Tibial artery (tissue), 4 donors: ENCODE measurements around the gene PMS1.

Experiments
- DNase-seq, 2 donors: peaks; one replicate each; pipeline ENCODE4 v3.0.0-alpha.2; 2019
- H3K27ac ChIP-seq, 2 donors: fragments of 200-600 bp; sonication (generic) in 1 of 2; 1 replicate in 1 of 2; 2 replicates in 1 of 2; pipeline ENCODE4 v1.5.1; 2018 to 2019; ENCODE audit warnings: mild to moderate bottlenecking in 1 of 2
- H3K27me3 ChIP-seq, 2 donors: fragments of 200-600 bp; sonication (generic) in 1 of 2; one replicate each; pipeline versions ENCODE4 v1.5.1 to v1.6.0; 2016 to 2019
- H3K36me3 ChIP-seq, 3 donors: fragments of 200-600 bp; sonication (generic) in 2 of 3; one replicate each; pipeline ENCODE4 v1.5.1; 2016 to 2019; ENCODE audit warnings: mild to moderate bottlenecking in 2 of 3
- H3K4me1 ChIP-seq, 4 donors: fragments of 200-600 bp; sonication (generic) in 2 of 4; 1 replicate in 3 of 4; 2 replicates in 1 of 4; pipeline ENCODE4 v1.5.1; 2016 to 2019
- H3K4me3 ChIP-seq, 2 donors: fragments of 200-600 bp; sonication (generic) in 1 of 2; 1 replicate in 1 of 2; 2 replicates in 1 of 2; pipeline ENCODE4 v1.5.1; 2018 to 2019; ENCODE audit warnings: mild to moderate bottlenecking in 2 of 2
- H3K9me3 ChIP-seq, 3 donors: fragments of 200-600 bp; sonication (generic) in 1 of 3; one replicate each; pipeline ENCODE4 v1.5.1; 2016 to 2019
- intact Hi-C: fragments of 100-400 bp; cut with DNase I; formaldehyde crosslinking; loops from one replicate; pipeline ENCODE4 v1.15.0; 2023; ENCODE audit warnings: low total_unique reads
- TF ChIP-seq, protein P1 (sequence below), 2 experiments: fragments of 200-600 bp in 1 of 2; fragments of 450-650 bp in 1 of 2; IDR thresholded peaks; one replicate each; pipeline ENCODE4 v1.5.1; 2017 to 2019; ENCODE audit warnings: antibody characterized with exemption in 2 of 2, mild to moderate bottlenecking in 1 of 2, moderate library complexity in 1 of 2

PMS1 gene

DNA sequence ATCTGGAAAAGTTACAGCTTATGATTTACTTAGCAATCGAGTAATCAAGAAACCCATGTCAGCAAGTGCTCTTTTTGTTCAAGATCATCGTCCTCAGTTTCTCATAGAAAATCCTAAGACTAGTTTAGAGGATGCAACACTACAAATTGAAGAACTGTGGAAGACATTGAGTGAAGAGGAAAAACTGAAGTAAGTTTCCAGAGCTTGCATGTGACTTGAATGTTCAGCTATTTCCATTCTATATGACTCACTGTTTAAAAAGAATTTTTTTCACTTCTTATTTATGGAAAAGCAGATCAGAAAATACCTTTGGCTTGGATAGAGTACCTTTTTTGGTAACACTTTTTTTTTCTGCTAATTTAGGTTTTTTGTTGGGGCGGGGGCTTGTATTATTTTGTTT, 70.7 kb downstream of the PMS1 start:
- no peaks in the 10 kb centered on the region for H3K27me3 ChIP-seq
- H3K36me3 ChIP-seq, result peaks cover 0 to 16% (median 9%) of the 10 kb centered on the region in 3 donors
- no peaks in the 10 kb centered on the region for H3K9me3 ChIP-seq
- TF ChIP-seq, protein P1, sequence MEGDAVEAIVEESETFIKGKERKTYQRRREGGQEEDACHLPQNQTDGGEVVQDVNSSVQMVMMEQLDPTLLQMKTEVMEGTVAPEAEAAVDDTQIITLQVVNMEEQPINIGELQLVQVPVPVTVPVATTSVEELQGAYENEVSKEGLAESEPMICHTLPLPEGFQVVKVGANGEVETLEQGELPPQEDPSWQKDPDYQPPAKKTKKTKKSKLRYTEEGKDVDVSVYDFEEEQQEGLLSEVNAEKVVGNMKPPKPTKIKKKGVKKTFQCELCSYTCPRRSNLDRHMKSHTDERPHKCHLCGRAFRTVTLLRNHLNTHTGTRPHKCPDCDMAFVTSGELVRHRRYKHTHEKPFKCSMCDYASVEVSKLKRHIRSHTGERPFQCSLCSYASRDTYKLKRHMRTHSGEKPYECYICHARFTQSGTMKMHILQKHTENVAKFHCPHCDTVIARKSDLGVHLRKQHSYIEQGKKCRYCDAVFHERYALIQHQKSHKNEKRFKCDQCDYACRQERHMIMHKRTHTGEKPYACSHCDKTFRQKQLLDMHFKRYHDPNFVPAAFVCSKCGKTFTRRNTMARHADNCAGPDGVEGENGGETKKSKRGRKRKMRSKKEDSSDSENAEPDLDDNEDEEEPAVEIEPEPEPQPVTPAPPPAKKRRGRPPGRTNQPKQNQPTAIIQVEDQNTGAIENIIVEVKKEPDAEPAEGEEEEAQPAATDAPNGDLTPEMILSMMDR (IDR thresholded peaks at IDR 0.05), result no peak
- no peak overlapping the region for H3K27ac ChIP-seq
- H3K4me1 ChIP-seq, result no peaks in the 10 kb centered on the region
- H3K4me3 ChIP-seq, result no peak overlapping the region
- DNase-seq, result no peak
- intact Hi-C loops, result no loop called here

DNA sequence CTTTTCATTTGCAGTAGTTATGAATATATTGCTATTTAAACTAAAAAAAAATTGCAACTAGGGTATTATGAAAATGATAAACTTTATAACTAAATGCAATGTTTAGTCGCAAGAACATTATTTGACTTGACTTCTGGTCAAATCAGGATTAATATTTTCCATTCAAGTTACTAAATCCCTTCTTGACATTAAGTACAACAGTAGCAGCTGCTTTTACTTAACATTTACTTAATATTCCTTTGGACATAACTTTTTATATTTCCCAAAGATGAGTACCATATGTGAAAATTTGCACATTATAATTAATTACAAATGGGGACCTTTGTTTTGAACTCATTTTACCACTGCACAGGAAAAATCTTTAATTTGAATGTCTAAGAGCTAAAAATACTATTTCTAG, 74.0 kb downstream of the PMS1 start:
- intact Hi-C loops, result no loop called here
- TF ChIP-seq, protein P1 (IDR thresholded peaks at IDR 0.05), result no peak
- Histone ChIP-seq H3K27ac (no peak overlapping the region), H3K9me3 (no peaks in the 10 kb centered on the region), H3K27me3 (no peaks in the 10 kb centered on the region), H3K4me3 (no peak overlapping the region), H3K36me3 (peaks cover 0 to 16% (median 4%) of the 10 kb centered on the region in 3 donors), H3K4me1 (no peaks in the 10 kb centered on the region)
- no peak for DNase-seq

DNA sequence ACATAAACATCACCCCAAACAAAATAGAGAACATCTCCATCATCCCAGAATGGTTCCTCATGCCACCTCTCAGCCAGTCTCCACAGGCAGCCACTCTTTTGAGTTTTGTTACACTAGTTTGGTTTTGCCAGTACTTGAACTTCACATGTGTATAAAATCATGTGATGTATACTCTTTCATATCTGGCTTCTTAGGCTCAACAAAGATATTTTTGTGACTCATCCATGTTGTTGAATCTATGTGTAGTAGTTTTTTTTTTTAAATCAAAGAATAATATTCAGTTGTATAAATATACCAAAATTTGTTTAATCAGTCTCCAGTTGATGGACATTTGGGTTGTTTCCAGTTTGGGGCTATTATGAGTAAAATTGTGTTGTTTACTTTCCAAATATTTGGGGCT, 75.9 kb downstream of the PMS1 start:
- no peaks in the 10 kb centered on the region for H3K4me1 ChIP-seq
- intact Hi-C loops, result no loop called here
- no peaks in the 10 kb centered on the region for H3K9me3 ChIP-seq
- TF ChIP-seq, protein P1 (IDR thresholded peaks at IDR 0.05), result no peak
- no peak overlapping the region for H3K27ac ChIP-seq
- no peak for DNase-seq
- no peak overlapping the region for H3K4me3 ChIP-seq
- H3K36me3 ChIP-seq, result peaks cover 4 to 7% (median 7%) of the 10 kb centered on the region in 3 donors
- H3K27me3 ChIP-seq, result no peaks in the 10 kb centered on the region

DNA sequence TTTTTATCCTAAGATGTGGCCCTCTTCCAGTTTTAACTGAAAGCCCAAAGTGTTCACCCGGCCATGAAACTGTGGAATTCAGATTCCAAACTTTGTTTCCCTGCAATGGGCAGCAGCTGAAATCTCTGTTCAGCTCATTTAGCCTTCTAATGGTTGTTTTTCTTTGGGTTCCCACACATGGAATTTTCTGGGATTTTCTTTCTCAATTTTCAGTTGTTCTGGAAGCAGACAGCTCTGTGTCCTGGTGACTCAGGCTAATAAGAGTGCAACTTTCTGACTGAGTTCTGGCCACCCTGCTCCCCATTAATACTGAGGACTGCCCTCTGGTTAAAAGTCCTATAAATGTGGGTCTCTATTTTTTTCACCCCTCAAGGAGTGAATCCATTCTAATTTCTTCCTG, 78.5 kb downstream of the PMS1 start:
- H3K9me3 ChIP-seq, result no peaks in the 10 kb centered on the region
- no peak overlapping the region for H3K27ac ChIP-seq
- no peak overlapping the region for H3K4me3 ChIP-seq
- TF ChIP-seq, protein P1 (IDR thresholded peaks at IDR 0.05), result no peak
- intact Hi-C loops, result no loop called here
- DNase-seq, result no peak
- peaks cover 4 to 12% (median 4%) of the 10 kb centered on the region in 3 donors for H3K36me3 ChIP-seq
- no peaks in the 10 kb centered on the region for H3K4me1 ChIP-seq
- no peaks in the 10 kb centered on the region for H3K27me3 ChIP-seq

DNA sequence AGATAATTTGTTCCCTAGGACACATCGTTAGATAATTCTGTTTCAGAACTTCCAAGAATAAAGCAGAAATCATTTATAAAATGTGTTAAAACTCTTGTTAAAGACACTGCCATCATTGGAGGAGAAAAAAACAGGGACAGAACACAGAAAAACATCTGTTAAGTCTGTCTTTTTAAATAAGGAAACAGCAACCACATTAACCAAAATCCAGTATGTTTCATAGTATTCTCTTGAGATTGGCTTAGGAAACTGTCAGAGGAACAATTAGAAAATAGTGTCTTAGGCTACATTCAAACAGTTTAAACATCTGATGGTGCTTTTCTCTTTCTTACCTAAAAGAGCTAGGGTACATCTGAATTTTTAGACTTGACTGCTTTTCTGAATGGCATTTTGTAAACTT, 81.6 kb downstream of the PMS1 start:
- no peaks in the 10 kb centered on the region for H3K9me3 ChIP-seq
- intact Hi-C loops, result no loop called here
- H3K4me3 ChIP-seq, result no peak overlapping the region
- DNase-seq, result no peak
- H3K27me3 ChIP-seq, result no peaks in the 10 kb centered on the region
- no peak overlapping the region for H3K27ac ChIP-seq
- TF ChIP-seq, protein P1 (IDR thresholded peaks at IDR 0.05), result no peak
- H3K36me3 ChIP-seq, result peaks cover 4 to 12% (median 12%) of the 10 kb centered on the region in 3 donors
- no peaks in the 10 kb centered on the region for H3K4me1 ChIP-seq

DNA sequence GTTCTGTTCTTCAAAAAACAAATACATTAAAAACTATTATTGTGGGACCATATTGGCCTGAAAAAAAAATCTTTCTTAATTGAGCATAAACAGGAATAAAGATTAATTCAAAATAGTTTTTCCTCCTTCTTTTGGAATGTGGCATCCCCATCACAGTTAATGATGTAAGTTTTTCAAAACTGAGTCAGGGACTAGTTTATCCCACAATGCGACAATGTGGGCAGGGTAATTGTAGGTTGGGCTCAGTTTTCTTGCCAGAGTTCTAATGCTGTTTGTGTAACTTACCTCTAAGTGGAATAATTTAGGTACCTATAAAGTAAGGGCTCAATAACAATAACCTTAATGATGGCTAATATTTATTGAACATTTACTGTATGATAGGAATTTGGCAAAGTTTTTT, 82.0 kb downstream of the PMS1 start:
- TF ChIP-seq, protein P1 (IDR thresholded peaks at IDR 0.05), result no peak
- intact Hi-C loops, result no loop called here
- H3K9me3 ChIP-seq, result no peaks in the 10 kb centered on the region
- H3K4me3 ChIP-seq, result no peak overlapping the region
- peaks cover 4 to 12% (median 12%) of the 10 kb centered on the region in 3 donors for H3K36me3 ChIP-seq
- no peaks in the 10 kb centered on the region for H3K4me1 ChIP-seq
- no peak overlapping the region for H3K27ac ChIP-seq
- H3K27me3 ChIP-seq, result no peaks in the 10 kb centered on the region
- no peak for DNase-seq
